GM23338 (cell line): Measurements from ENCODE around the gene N4BP2L1.

ENCODE experiments used
- CREB1 ChIP-seq: fragments of 250-450 bp; sonication (Bioruptor Pico); IDR thresholded peaks from 2 replicates; pipeline ENCODE4 v1.5.0; 2020; ENCODE audit warnings: low read depth, mild to moderate bottlenecking, moderate library complexity
- EZH2 ChIP-seq: fragments of 200-600 bp; sonication (generic); IDR thresholded peaks from one replicate; pipeline ENCODE4 v1.8.0; 2017; ENCODE audit warnings: antibody characterized with exemption, mild to moderate bottlenecking, low read depth; ENCODE audit not compliant: unreplicated experiment
- EZH2phosphoT487 ChIP-seq: fragments of 200-600 bp; sonication (generic); IDR thresholded peaks from one replicate; pipeline ENCODE4 v1.8.1; 2018; ENCODE audit warnings: antibody characterized with exemption; ENCODE audit not compliant: unreplicated experiment
- JUNB ChIP-seq: IDR thresholded peaks from one replicate; pipeline ENCODE4 v1.6.1; 2016; ENCODE audit warnings: antibody characterized with exemption; ENCODE audit not compliant: unreplicated experiment
- NANOG ChIP-seq: IDR thresholded peaks from 2 replicates; pipeline ENCODE4 v1.6.1; 2016; ENCODE audit warnings: antibody characterized with exemption, borderline replicate concordance
- POLR2AphosphoS5 ChIP-seq: IDR thresholded peaks from 2 replicates; pipeline ENCODE4 v1.6.1; 2016; ENCODE audit warnings: antibody characterized with exemption, low read depth
- STAT1 ChIP-seq: IDR thresholded peaks from one replicate; pipeline ENCODE4 v1.6.1; 2016; ENCODE audit warnings: antibody characterized with exemption; ENCODE audit not compliant: unreplicated experiment
- ZNF114 ChIP-seq: fragments of 250-450 bp; sonication (Bioruptor Pico); IDR thresholded peaks from 2 replicates; pipeline ENCODE4 v1.5.0; 2020; ENCODE audit warnings: mild to moderate bottlenecking, moderate library complexity
- TF ChIP-seq, protein P1 (sequence below), 2 experiments: fragments of 200-600 bp in 1 of 2; sonication (generic) in 1 of 2; conservative IDR thresholded peaks; 2 replicates each; pipeline versions ENCODE4 v1.5.1 to v1.6.1; 2016 to 2017; ENCODE audit warnings: antibody characterized with exemption in 2 of 2, low read depth in 2 of 2, mild to moderate bottlenecking in 2 of 2, moderate library complexity in 1 of 2
- TF ChIP-seq, protein P2 (sequence below): IDR thresholded peaks from one replicate; pipeline ENCODE4 v1.6.1; 2018; ENCODE audit warnings: antibody characterized with exemption; ENCODE audit not compliant: unreplicated experiment
- TF ChIP-seq, protein P3 (sequence below): IDR thresholded peaks from 2 replicates; pipeline ENCODE4 v1.6.1; 2016; ENCODE audit warnings: antibody characterized with exemption

DNA sequence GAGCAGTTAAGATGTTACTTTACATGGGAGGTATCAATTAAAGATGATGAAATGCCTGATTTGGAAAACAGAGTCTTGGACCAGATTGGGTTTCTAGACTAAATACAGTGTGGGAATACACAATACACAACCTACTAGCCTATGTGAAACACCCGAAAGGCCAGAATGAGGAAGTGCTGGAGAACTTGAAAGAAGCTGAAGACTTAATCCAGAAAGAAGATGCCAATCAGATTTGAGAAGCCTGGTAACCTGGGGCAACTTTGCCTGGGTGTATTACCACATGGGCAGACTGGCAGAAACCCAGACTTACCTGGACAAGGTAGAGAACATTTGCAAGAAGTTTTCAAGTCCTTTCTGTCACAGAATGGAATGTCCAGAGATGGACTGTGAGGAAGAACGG lies 43.2 kb downstream of the N4BP2L1 start:
- TF ChIP-seq, protein P1, sequence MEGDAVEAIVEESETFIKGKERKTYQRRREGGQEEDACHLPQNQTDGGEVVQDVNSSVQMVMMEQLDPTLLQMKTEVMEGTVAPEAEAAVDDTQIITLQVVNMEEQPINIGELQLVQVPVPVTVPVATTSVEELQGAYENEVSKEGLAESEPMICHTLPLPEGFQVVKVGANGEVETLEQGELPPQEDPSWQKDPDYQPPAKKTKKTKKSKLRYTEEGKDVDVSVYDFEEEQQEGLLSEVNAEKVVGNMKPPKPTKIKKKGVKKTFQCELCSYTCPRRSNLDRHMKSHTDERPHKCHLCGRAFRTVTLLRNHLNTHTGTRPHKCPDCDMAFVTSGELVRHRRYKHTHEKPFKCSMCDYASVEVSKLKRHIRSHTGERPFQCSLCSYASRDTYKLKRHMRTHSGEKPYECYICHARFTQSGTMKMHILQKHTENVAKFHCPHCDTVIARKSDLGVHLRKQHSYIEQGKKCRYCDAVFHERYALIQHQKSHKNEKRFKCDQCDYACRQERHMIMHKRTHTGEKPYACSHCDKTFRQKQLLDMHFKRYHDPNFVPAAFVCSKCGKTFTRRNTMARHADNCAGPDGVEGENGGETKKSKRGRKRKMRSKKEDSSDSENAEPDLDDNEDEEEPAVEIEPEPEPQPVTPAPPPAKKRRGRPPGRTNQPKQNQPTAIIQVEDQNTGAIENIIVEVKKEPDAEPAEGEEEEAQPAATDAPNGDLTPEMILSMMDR (conservative IDR thresholded peaks at IDR 0.05; ENCODE audit: low read depth in 2 of 2), result no peak
- TF ChIP-seq EZH2 (no peak), JUNB (no peak), POLR2AphosphoS5 (no peak), EZH2phosphoT487 (no peak), CREB1 (CRISPR knock-in tag) (no peak), ZNF114 (no peak), STAT1 (no peak), NANOG (no peak)
- TF ChIP-seq, protein P2, sequence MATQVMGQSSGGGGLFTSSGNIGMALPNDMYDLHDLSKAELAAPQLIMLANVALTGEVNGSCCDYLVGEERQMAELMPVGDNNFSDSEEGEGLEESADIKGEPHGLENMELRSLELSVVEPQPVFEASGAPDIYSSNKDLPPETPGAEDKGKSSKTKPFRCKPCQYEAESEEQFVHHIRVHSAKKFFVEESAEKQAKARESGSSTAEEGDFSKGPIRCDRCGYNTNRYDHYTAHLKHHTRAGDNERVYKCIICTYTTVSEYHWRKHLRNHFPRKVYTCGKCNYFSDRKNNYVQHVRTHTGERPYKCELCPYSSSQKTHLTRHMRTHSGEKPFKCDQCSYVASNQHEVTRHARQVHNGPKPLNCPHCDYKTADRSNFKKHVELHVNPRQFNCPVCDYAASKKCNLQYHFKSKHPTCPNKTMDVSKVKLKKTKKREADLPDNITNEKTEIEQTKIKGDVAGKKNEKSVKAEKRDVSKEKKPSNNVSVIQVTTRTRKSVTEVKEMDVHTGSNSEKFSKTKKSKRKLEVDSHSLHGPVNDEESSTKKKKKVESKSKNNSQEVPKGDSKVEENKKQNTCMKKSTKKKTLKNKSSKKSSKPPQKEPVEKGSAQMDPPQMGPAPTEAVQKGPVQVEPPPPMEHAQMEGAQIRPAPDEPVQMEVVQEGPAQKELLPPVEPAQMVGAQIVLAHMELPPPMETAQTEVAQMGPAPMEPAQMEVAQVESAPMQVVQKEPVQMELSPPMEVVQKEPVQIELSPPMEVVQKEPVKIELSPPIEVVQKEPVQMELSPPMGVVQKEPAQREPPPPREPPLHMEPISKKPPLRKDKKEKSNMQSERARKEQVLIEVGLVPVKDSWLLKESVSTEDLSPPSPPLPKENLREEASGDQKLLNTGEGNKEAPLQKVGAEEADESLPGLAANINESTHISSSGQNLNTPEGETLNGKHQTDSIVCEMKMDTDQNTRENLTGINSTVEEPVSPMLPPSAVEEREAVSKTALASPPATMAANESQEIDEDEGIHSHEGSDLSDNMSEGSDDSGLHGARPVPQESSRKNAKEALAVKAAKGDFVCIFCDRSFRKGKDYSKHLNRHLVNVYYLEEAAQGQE, result no peak
- TF ChIP-seq, protein P3, sequence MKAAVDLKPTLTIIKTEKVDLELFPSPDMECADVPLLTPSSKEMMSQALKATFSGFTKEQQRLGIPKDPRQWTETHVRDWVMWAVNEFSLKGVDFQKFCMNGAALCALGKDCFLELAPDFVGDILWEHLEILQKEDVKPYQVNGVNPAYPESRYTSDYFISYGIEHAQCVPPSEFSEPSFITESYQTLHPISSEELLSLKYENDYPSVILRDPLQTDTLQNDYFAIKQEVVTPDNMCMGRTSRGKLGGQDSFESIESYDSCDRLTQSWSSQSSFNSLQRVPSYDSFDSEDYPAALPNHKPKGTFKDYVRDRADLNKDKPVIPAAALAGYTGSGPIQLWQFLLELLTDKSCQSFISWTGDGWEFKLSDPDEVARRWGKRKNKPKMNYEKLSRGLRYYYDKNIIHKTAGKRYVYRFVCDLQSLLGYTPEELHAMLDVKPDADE, result no peak
